ENCODE measurements around the gene ETHE1. TPM values are rescaled to one million over a fixed set of nuclear protein-coding genes. Genes with fewer than 3 reads are reported as not detected.

The ETHE1 gene
- polyA plus RNA-seq, 3 donors = 71.2 to 135 (median 111) TPM

DNA sequence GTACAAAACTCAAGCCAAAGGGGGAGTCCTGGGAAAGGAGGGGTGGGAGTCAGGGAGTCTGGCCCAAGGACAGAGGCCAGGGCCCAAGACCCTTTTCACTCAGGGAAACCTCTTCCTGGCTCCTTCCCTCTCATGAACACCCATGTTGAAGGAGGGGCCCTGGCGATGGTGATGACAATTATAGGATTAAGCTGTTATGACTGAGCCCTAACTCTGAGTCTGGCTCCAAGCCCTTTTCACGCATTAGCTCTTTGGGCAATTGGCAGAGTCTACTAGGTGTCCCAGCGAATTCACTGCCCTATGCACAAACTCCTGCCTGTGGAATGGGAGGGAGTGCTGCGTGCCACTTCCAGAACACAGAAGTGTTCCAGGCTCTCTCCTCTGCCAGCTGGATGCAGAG lies 26.7 kb upstream of the ETHE1 start:
- H3K27me3 Mint-ChIP-seq (ENCODE audit: low read depth in 3 of 3) = peaks cover 0 to 3% (median 0%) of the 10 kb centered on the region in 3 donors
- H3K9me3 ChIP-seq (replicated peaks in 1 of 2; ENCODE audit: control insufficient read depth in 1 of 2, insufficient read depth in 1 of 2, low read length in 2 of 2) = no peaks in the 10 kb centered on the region
- H3K36me3 ChIP-seq (replicated peaks in 1 of 2; ENCODE audit: control insufficient read depth in 1 of 2, insufficient read depth in 2 of 2, low read length in 2 of 2) = peaks cover 56 to 85% of the 10 kb centered on the region in 2 donors
- no peaks in the 10 kb centered on the region for H3K27me3 ChIP-seq (ENCODE audit: control insufficient read depth in 2 of 2, insufficient read depth in 2 of 2, low read length in 2 of 2)
- intact Hi-C loops (cut with micrococcal nuclease) = loop anchor here (2.0 kb wide), 1 partner anchor 41 kb away; no protein-coding TSS in a partner anchor
- no peak overlapping the region for H3K9ac ChIP-seq (ENCODE audit: insufficient read depth, low read length, poor library complexity, severe bottlenecking)
- H3K4me2 ChIP-seq (replicated peaks; ENCODE audit: extremely low read depth, low read length, poor library complexity, severe bottlenecking) = no peak overlapping the region
- H3K4me1 ChIP-seq (ENCODE audit: control insufficient read depth in 1 of 2, insufficient read depth in 2 of 2, low read length in 2 of 2) = no peaks in the 10 kb centered on the region
- no peaks in the 10 kb centered on the region for H3K79me2 ChIP-seq (ENCODE audit: insufficient read depth, low read length)
- no peak for DNase-seq
- peak overlapping the region in 1 of 2 donors; percentile 31 for H3K27ac ChIP-seq (ENCODE audit: low read depth in 1 of 2, low read length in 2 of 2)
- H3K4me3 ChIP-seq (replicated peaks in 1 of 3; ENCODE audit: low read depth in 2 of 3, low read length in 3 of 3) = no peak overlapping the region
- H2AFZ ChIP-seq (ENCODE audit: insufficient read depth, low read depth, low read length, poor library complexity, severe bottlenecking) = no peak overlapping the region
- no peaks in the 10 kb centered on the region for H4K20me1 ChIP-seq (ENCODE audit: insufficient read depth, low read length)
- TF ChIP-seq, protein P1, sequence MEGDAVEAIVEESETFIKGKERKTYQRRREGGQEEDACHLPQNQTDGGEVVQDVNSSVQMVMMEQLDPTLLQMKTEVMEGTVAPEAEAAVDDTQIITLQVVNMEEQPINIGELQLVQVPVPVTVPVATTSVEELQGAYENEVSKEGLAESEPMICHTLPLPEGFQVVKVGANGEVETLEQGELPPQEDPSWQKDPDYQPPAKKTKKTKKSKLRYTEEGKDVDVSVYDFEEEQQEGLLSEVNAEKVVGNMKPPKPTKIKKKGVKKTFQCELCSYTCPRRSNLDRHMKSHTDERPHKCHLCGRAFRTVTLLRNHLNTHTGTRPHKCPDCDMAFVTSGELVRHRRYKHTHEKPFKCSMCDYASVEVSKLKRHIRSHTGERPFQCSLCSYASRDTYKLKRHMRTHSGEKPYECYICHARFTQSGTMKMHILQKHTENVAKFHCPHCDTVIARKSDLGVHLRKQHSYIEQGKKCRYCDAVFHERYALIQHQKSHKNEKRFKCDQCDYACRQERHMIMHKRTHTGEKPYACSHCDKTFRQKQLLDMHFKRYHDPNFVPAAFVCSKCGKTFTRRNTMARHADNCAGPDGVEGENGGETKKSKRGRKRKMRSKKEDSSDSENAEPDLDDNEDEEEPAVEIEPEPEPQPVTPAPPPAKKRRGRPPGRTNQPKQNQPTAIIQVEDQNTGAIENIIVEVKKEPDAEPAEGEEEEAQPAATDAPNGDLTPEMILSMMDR (IDR thresholded peaks at IDR 0.05) = no peak
- H3K27ac Mint-ChIP-seq = peak overlapping the region in 1 of 7 donors; percentile 71
- peaks cover 68 to 82% of the 10 kb centered on the region in 2 donors for H3K36me3 Mint-ChIP-seq
- H3K4me1 Mint-ChIP-seq = no peaks in the 10 kb centered on the region
- H3K4me3 Mint-ChIP-seq = no peak overlapping the region
- WGBS (ENCODE audit: insufficient coverage) = 96% methylated on average over 3 of the region's 4 CpGs
- no peaks in the 10 kb centered on the region for H3K9me3 Mint-ChIP-seq

DNA sequence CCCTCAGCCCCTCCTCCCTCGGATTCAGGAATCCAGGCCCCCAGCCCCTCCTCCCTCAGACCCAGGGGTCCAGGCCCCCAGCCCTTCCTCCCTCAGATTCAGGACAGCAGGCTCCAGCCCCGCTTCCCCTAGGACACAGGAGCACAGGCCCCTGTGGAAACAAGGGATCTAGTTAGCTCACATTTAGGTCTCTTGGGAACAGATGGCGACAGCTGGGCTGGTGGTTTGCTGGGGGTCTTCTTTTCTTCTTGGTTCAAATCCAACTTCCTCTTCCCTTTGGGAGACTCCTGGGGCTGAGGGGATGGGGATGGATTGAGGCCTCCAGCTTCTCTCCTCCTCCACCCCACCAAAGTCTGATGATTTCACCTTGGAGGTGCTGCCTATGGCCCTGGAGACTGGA lies 25.6 kb upstream of the ETHE1 start:
- intact Hi-C loops (cut with micrococcal nuclease) = no loop called here
- no peaks in the 10 kb centered on the region for H3K9me3 Mint-ChIP-seq
- peak overlapping the region in 1 of 2 donors; percentile 34 for H3K27ac ChIP-seq (ENCODE audit: low read depth in 1 of 2, low read length in 2 of 2)
- no peaks in the 10 kb centered on the region for H4K20me1 ChIP-seq (ENCODE audit: insufficient read depth, low read length)
- H3K4me2 ChIP-seq (replicated peaks; ENCODE audit: extremely low read depth, low read length, poor library complexity, severe bottlenecking) = no peak overlapping the region
- no peak for DNase-seq
- no peaks in the 10 kb centered on the region for H3K9me3 ChIP-seq (replicated peaks in 1 of 2; ENCODE audit: control insufficient read depth in 1 of 2, insufficient read depth in 1 of 2, low read length in 2 of 2)
- H3K27me3 ChIP-seq (ENCODE audit: control insufficient read depth in 2 of 2, insufficient read depth in 2 of 2, low read length in 2 of 2) = no peaks in the 10 kb centered on the region
- no peak overlapping the region for H3K9ac ChIP-seq (ENCODE audit: insufficient read depth, low read length, poor library complexity, severe bottlenecking)
- peak overlapping the region in 4 of 7 donors; percentile 33 to 77 (median 53) for H3K27ac Mint-ChIP-seq
- no peak overlapping the region for H2AFZ ChIP-seq (ENCODE audit: insufficient read depth, low read depth, low read length, poor library complexity, severe bottlenecking)
- H3K4me3 Mint-ChIP-seq = no peak overlapping the region
- no peaks in the 10 kb centered on the region for H3K79me2 ChIP-seq (ENCODE audit: insufficient read depth, low read length)
- H3K27me3 Mint-ChIP-seq (ENCODE audit: low read depth in 3 of 3) = peaks cover 0 to 3% (median 0%) of the 10 kb centered on the region in 3 donors
- TF ChIP-seq, protein P1 (IDR thresholded peaks at IDR 0.05) = no peak
- 33% methylated on average over 1 of the region's 3 CpGs for WGBS (ENCODE audit: insufficient coverage)
- no peak overlapping the region for H3K4me3 ChIP-seq (replicated peaks in 1 of 3; ENCODE audit: low read depth in 2 of 3, low read length in 3 of 3)
- peaks cover 50 to 81% of the 10 kb centered on the region in 2 donors for H3K36me3 ChIP-seq (replicated peaks in 1 of 2; ENCODE audit: control insufficient read depth in 1 of 2, insufficient read depth in 2 of 2, low read length in 2 of 2)
- H3K36me3 Mint-ChIP-seq = peaks cover 63 to 80% of the 10 kb centered on the region in 2 donors
- H3K4me1 Mint-ChIP-seq = no peaks in the 10 kb centered on the region
- H3K4me1 ChIP-seq (ENCODE audit: control insufficient read depth in 1 of 2, insufficient read depth in 2 of 2, low read length in 2 of 2) = no peaks in the 10 kb centered on the region

Measured in CD14-positive monocyte (primary cell).